ENCODE data around the gene PTMS.
"Not testable (repeated sequence)": the region's sequence is repeated elsewhere in the genome, so short reads cannot be mapped to it uniquely, and the experiment has no call there.

Gene PTMS, protein sequence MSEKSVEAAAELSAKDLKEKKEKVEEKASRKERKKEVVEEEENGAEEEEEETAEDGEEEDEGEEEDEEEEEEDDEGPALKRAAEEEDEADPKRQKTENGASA

DNA sequence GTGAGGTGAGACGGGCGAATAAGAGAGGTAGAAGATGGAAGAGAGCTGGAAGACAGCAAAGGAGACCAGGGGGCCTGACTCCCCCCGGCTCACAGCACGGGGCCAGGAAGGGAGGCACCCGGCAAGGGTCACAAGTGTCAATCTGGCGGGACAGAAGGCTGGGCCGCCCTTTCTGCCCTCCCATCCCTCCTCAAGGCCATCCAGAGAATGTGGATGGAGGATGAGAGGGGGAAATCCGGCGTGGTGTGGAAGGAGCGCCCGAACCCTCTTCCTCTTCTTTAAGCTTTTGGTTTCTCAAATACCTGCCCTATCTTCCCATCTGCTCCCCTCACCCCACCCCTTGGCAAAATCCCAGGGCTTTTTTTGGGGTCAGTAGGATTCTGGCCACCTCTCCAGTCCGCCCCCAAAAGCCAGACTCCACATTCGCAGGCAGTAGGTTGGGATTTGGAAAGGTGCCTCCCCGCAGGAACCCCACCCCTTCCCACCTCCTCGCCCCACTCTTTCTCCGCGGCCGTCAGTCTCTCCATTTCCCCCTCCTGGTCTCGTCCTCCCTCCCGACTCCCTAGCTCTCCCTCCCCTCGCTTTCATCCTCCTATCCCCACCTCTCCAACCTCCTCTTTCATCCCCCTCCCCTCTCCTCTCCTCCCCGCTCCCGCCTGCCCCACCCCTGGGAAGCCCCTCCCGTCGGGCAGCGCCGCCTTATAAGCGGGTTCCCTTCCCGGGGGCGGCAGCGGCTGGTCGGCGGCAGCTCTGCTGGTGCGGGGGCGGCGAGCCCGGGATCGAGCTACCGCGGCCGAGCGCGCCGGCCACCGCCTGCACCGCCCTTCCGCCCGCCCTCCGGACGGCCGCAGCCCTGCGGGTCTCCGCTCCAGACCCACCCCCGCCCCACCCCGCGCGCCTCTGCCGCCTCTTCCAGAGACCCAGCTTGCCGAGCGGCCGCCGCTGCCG is at the start of gene PTMS:
Gene PTMS, plus strand, starts transcription at position 730 of the 948 bp plus-strand sequence. CDS start 343 bp downstream, outside the sequence.
- DNase-seq: peak; percentile 68

DNA sequence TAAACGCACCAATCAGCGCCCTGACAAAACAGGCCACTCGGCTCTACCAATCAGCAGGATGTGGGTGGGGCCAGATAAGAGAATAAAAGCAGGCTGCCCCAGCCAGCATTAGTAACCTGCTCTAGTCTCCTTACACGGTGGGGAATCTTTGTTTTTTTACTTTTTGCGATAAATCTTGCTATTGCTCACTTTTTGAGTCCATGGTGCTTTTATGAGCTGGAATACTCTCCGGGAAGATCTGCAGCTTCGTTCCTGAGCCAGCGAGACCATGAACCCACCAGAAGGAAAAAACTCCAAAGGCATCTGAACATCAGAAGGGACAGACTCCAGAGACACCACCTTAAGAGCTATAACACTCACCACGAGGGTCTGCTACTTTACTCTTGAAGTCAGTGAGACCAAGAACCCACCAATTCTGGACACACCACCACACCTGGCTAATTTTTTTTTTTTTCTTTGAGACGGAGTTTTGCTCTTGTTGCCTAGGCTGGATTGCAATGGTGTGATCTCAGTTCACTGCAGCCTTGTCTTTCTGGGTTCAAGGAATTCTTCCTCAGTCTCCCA is 49.2 kb upstream of the PTMS start:
- no peak for DNase-seq

DNA sequence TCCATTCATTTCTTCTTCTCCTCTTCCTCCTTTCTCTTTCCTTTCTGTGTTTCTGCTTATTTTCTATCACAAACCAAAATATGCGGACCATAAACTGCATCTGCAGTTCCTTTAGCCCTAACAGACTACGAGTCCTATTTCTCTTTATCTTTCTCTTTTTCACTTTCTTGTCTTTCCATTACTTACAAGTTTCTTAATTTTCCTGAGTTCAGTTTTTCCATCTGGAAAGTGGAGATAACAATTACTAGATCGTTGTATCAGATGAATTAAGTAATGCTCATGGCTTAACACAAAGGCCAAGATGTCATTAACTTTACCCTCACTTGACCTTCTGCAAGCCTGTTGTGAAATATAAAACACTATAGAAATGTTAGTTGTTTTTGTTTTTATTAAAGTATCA is 43.3 kb upstream of the PTMS start:
- DNase-seq: no peak

DNA sequence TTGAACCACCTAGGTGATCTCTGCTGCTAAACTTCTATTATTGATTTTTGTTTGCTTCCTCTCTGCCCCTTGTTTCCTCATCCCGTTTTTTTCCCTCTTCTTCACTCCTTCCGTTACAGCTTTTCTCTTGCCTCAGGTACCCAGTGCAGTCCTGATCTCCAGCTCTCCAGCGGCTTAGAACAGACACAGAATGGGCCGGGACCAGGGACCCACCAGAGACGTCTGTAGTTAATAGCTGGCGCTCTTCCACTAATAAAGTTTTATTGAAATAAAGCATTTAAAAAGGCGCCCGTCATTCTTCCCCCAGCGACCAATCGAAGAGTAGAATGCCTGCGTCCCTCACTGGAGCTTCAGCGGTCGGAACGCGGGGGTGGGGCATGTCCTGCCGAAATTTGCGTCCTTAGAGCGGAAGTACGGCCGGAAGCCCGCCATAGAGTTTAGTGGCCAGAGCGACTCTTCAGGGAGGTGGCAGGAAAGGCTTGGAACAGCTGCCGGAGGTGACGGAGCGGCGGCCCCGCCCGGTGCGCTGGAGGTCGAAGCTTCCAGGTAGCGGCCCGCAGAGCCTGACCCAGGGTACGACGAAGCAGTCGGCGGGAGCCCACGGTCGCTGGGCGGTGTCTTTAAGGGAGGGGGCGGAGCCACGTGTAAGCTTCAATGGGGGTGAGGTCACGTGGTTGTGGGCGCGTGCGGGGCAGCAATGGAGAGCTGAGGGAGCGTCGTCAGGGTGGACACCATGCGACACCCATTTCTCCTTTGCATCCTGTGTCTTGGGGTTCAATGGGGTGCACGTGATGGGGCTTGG is 42.4 kb upstream of the PTMS start, which contains the start of gene COPS7A:
Gene COPS7A, plus strand, starts transcription at position 440 of the 802 bp plus-strand sequence. CDS start 611 bp downstream, outside the sequence.
- peak; percentile 91 for DNase-seq

DNA sequence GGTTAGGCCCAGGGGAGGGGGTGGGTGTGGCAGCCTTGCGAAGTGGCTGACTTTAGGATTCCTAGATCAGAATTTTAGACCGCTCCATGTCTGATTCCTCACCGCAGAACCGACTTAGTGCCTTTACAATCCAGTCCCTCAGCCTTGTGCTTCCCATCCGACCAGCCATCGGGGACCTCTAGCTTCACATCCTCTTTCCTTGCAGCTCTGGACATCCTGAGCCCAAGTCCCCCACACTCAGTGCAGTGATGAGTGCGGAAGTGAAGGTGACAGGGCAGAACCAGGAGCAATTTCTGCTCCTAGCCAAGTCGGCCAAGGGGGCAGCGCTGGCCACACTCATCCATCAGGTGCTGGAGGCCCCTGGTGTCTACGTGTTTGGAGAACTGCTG is 41.8 kb upstream of the PTMS start:
- no peak for DNase-seq

DNA sequence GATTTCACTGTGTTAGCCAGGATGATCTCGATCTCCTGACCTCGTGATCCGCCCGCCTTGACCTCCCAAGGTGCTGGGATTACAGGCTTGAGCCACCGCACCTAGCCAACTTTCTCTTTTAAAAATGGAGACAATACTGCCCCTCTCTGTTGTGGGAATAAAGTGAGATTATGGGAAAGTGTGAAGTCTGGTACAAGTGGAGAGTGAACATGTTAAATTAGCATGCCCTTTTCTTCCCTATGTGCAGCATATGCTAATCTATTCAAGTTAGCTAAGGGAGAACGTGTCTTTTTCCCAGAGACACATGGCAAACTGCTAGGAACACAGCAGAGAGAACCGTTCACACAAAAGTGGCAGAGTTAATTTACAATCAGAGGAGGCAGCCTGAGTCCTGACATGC is 40.8 kb upstream of the PTMS start:
- no peak for DNase-seq

DNA sequence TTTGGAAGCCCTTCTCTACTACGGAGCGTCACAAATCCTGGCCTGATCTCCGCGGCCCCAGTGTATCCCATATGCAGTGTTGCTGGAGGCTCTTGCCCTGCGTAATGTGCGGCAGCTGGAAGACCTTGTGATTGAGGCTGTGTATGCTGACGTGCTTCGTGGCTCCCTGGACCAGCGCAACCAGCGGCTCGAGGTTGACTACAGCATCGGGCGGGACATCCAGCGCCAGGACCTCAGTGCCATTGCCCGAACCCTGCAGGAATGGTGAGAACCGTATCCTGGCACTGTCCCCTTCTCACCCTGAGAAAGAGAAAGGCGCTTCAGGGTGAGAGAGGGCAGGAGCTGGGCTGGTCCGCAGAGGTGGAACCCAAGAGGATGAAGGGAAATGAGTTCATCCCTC is 37.0 kb upstream of the PTMS start:
- no peak for DNase-seq

DNA sequence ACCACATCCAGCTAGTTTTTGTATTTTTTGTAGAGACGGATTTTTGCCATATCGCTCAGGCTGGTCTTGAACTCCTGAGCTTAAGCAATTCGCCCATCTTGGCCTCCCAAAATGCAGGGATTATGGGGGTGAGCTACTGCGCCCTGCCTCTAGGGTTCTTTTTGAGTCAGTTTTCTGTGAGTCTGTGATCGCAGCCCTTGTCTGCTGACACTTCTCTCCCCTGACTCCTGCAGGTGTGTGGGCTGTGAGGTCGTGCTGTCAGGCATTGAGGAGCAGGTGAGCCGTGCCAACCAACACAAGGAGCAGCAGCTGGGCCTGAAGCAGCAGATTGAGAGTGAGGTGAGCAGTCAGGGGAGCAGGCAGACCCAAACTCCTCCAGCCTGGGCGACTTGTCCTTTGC is 36.0 kb upstream of the PTMS start:
- no peak for DNase-seq

DNA sequence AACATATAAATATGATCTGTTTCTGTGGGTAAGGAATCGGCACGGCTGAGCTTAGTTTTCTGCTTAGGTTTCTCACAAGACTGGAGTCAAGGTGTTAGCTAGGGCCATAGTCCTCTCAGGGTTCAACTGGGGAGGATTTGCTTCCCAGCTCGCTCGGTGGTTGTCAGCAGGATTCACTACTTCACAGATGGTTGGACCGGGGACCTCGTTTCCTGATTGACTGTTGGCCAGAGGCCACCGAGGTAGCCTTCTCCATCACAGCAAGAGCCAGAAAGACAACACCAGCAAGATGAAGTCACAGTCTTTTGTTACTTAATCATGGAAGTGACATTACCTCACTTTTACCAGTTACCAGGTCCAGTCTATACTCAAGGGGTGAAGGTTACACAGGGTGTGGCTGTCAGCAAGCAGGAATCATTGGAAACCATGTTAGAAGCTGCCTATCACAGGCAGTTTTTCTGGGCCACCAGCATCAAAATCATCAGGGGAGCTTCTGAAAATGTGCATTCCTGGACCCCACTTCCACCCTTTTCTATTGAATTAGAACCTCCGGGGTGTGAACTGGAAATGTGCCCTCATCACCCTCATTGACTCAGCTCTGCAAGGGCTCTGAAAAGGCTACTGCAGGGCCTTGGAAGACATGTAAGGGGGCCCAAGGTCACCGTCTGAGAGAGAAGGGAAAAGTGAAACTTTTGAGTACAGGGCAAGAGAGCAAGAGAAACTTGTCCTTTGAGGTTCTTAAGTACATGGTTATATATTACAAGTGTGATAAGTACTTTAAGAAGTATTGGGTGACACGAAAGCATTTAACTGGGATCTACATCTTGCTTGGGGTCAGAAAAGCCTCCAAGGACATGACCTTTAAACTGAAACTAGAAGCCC is 31.4 kb upstream of the PTMS start:
- no peak for DNase-seq

DNA sequence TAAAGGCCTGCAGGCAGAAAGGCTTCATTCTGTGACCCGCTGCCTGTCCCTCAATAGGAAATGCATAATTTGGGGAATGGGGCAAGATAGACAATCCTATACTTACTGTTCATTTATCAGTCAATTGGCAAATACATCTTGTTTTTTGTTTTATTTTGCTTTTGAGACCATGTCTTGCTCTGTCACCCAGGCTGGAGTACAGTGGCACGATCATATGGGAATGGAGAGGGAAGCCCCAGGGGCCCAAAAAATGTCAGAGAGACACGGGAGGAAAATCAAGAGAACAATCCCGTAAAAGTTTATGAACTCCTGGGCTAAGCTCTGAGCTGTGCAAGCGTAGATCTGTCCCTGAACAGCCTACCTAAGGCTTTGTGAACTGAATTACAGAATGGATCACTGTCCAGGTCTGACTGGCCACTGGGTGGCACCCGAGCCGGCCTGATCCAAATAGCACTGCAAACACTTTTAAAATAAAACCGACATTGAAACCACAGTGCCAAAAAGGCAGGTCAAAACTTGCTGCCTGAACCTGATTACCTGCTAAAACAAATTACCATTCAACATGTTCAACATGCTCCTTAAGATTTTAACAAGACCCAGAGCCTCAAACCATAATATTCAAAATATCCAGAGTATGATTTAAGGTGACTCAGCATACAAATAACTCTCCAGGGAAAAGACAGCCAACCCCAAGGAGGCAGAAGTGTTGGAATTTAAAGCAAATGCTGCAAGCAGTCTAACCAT is 30.5 kb upstream of the PTMS start:
- DNase-seq: no peak

DNA sequence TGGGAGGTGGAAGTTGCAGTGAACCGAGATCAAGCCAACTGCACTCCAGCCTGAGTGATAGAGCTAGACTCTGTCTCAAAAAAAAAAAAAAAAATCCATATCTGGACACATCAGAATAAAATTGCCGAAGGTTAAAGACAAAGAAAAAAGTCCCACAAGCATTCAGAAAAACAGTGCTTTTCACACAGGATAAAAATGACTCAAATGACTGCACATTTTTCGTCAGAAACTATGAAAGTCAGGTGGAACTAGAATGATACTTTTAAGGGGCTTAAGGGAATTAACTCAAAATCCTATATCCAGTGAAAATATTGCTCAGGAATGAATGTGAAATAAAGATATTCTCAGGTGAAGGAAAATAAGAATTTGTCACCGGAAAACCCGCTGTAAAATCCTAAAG is 29.4 kb upstream of the PTMS start:
- no peak for DNase-seq

DNA sequence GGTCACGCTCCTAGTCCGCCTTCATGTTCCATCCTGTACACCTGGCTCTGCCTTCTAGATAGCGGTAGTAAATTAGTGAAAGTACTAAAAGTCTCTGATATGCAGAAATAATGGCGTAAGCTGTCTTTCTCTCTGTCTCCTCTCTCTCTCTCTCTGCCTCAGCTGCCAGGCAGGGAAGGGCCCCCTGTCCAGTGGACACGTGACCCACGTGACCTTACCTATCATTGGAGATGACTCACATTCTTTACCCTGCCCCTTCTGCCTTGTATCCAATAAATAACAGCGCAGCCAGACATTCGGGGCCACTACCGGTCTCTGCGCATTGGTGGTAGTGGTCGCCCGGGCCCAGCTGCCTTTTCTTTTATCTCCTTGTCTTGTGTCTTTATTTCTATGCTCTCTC is 24.1 kb upstream of the PTMS start:
- DNase-seq: not testable (repeated sequence)

DNA sequence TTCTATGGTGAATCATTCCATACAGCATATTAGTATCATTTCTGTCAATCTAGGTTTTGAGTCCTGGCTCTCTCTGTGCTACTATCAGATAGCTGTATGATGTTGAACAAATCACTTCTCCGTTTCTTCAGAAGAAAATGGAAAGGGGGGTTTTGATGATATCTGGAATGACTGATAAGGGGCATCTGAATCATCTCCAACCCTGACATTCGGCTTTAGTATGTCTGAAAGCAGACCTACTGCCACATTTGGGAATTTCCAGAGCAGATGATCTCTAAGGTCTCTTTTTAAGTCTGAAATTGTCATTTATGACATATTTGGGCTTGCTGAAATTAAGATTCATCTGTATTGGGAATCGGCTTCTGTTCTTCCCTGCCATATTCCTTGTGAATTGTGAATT is 23.3 kb upstream of the PTMS start:
- DNase-seq: no peak

DNA sequence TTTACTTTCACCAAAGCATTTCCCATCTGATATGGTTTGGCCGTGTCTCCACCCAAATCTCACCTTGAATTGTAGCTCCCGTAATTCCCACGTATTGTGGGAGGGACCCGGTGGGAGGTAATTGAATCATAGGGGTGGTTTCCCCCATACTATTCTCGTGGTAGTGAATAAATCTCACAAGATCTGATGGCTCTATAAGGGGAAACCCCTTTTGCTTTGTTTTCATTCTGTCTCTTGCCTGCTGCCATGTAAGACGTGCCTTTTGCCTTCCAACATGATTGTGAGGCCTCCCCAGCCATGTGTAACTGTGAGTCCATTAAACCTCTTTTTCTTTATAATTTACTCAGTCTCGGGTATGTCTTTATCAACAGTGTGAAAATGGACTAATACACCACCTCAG is 22.9 kb upstream of the PTMS start:
- DNase-seq: not testable (repeated sequence)

DNA sequence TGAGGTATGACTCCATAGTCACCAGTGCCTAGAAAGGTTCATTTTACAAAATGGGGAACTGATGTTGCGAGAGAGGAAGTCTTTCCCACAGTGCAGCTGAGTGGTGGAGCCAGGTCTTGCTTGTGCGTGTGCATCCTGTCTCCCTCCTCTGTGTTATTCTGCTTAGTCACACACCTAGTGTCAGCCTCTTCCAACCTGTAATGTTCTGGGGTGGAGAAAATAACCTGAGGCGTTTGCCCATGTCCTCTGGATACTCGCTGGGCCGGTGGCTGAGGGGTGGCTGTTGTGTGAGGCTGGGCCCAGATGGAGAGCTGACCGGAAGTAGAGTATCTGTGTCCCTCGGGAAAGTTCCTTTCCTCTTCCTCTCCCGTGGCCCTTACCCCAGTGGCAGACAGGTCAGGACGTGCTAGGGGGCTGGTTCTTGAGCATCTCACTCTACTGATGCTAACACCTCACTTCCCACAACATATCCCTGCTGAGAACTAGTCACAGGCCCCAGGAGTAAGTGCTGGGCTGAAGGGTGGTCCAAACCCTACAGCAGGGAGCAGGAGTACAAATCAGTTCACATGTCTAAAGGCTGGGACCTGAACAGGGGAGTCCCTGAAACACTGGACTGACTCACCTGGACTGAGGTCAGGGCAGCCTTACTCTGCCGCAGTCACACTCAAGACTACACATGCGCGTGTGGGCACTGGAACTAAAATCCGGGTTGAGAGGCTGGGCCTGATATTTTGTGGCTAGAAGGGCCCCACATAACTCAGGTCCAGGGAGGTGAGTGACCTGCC is 20.2 kb upstream of the PTMS start:
- no peak for DNase-seq

DNA sequence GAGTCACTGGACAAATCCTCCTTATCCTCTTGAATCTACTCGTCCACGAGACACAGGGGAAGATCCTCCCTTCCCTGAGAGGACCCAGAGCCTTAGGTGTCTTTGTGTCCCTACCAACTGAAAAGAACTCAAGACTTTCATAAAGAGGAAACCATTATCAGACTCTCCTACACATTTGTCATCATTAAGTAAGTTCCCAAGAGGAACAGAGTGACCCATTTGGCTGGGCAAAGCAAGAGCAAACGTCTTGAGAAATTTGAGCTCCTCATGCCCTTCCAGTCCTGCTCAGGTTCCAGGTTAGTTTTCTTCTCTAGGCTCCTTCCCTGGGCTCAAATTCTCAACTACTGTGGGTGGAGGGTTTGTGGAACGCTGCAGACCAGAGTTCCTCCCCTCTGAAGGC is 18.9 kb upstream of the PTMS start:
- no peak for DNase-seq

DNA sequence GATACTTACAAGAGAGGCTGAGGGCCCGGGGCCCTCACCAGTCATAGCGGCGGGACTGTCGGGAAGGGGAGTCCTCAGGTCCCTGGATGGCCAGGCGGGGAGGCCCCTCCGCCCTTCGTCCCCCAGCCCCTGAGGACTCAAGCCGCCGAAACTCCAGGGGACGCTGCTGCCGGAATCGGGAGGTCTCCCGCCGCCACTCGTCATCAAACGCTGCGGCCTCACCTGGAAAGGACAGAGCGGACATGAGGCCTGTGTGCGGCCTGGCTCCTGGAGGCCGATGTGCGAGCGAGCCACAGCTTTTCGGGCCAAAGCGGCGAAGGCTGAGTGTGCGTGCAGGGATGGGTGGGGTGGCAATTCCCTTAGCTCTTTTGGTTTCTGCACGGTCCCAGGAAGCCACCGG is 17.4 kb upstream of the PTMS start:
- DNase-seq: no peak

DNA sequence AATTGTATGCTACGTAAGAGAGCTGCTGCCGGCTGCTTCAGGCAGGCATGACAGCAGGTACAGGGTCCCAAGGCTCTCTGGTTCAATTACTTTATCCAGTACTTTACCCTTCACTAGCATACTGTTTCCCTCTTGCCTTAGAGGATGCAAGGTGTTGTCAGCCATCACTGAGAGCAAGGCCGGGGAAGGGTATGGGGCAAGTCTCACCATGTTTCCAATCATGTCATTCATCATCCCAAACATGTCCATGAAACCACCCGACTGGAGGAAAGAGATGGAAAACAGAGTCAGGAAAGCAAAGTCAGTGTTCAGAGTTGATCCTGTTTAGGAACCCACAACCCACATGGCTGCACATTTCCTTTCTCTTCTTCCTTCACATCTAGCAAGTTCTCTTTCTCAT is 15.7 kb upstream of the PTMS start:
- no peak for DNase-seq

DNA sequence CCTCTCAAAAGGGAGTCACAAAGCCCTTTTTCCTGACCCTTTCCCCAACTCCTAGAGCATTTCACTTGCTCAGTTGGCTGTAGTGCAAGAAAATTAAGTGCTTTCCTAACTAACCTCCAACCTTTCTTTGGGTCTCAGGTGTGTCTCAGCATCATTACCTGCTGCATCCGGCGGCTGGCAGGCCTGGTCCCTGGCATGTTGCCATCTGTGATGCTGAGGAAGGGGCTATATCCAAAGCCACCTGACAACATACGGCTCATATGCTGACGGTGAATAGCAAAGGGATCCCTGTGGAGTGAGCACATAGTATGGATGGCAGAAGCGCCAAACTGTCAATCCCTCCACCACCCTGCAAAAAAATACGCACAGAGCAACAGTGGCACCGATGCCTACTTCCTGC is 14.4 kb upstream of the PTMS start:
- DNase-seq: no peak

DNA sequence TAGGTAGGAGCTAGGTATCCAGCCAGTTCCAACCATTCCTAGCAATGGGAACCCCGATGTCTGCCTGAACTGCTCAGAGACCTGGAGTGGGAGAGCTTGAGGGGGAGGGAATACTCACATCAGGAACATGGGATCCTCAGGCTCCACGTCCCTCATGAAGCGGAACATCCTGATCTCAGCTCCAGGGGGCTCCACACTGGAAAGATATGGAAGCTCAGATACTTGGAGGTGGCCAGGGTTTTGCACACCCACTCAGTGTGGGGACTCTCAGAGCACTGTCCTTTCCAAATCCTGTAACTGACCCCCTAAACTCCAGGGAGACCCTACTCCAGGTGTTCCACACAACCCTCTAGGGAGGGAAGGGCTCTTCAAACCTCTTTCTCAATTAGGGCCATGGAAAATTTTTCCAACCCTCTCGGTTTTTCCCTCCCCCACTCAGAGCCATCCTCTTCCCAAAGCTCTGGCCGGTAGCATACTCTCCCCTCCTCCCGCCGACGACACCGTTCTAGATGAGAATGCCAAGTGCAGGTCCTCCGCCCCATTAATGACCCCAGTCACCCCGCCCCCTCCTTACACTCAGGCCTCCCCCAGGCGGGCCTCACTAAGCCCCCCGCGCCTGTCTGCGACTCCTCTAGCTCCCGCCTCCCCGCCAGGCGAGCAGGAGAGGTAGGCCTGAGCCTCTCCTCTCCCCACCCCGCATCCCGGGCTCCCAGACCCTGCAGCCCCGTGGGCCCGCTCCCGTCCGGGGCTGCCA is 13.8 kb upstream of the PTMS start:
- no peak for DNase-seq
